KBM-7 (cell line): ENCODE results near the gene NGEF.

Experiments used
- DNase-seq: peaks from one replicate; pipeline ENCODE4 v3.0.0-alpha.2; 2015
- in situ Hi-C: fragments of 300-500 bp; cut with MboI; formaldehyde crosslinking; loops from 2 replicates; pipeline ENCODE4 v1.14.3; 2020; ENCODE audit warnings: low sequenced_read_pairs, low pct_unique_long_range_greater_than_20kb, mixed read lengths

NGEF gene

GRCh38 chr2:232949016-232949415, 64.0 kb downstream of the NGEF start:
- no peak for DNase-seq
- in situ Hi-C loops, result no loop called here

GRCh38 chr2:232942831-232943230, 70.2 kb downstream of the NGEF start:
- in situ Hi-C loops, result no loop called here
- DNase-seq, result peak; percentile 19

DNA sequence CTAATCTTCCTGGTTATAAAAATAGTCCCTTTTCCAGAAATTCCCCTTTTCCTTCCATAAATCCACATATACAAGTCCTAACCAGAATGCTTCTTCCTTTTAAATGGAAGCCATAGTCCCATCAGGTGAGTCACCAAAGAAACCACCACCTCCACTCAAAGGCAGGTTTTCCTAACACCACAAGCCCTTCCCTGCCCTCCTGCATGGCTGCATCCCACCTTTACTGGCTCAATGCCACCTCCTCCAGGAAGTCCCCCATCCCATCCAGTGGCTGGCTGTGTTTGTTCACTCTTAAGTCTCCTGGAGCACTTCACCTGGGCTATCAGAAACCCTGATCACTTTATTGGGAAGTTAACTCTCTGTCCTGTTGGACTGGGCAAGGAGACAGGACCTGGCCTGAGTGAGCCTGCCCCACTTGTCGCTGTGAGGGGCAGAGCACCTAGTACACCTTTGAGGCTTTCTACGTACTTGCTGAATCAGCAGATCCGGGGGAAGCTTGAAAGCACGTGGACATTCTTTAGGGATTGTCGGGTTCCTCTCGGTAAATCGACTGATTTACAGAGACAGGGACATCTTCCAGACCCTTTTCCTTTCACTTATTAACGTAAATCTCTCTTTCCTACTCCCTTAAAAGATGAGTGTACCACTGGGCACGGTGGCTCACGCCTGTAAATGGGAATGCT, 71.0 kb downstream of the NGEF start:
- in situ Hi-C loops, result no loop called here
- no peak for DNase-seq

DNA sequence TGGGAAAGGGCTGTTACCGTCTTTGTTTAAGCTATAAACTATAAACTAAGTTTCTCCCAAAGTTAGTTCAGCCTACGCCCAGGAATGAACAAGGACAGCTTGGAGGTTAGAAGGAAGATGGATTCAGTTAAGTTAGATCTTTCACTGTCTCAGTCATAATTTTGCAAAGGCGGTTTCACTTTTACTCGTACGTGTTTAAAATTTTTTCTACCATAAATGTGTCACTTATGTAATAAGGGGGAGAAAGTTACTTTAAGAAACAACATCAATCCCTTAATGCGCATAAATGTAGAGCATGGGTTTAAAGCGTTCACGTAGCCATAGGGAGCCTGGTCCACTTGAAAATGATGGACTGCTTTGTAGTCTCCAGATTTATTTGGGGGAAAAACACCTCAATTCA, 71.7 kb downstream of the NGEF start:
- in situ Hi-C loops, result no loop called here
- no peak for DNase-seq

GRCh38 chr2:232940724-232941123, 72.3 kb downstream of the NGEF start:
- DNase-seq, result no peak
- in situ Hi-C loops, result no loop called here

GRCh38 chr2:232937278-232937906, 75.7 kb downstream of the NGEF start:
- in situ Hi-C loops, result no loop called here
- DNase-seq, result no peak

GRCh38 chr2:232931636-232932035, 81.4 kb downstream of the NGEF start:
- in situ Hi-C loops, result no loop called here
- DNase-seq, result no peak

GRCh38 chr2:232930059-232930400, 83.0 kb downstream of the NGEF start:
- DNase-seq, result no peak
- in situ Hi-C loops, result no loop called here

- no peak for DNase-seq
- in situ Hi-C loops, result no loop called here
These were observed 83.6 kb downstream of the NGEF start for GRCh38 chr2:232929303-232930058.

DNA sequence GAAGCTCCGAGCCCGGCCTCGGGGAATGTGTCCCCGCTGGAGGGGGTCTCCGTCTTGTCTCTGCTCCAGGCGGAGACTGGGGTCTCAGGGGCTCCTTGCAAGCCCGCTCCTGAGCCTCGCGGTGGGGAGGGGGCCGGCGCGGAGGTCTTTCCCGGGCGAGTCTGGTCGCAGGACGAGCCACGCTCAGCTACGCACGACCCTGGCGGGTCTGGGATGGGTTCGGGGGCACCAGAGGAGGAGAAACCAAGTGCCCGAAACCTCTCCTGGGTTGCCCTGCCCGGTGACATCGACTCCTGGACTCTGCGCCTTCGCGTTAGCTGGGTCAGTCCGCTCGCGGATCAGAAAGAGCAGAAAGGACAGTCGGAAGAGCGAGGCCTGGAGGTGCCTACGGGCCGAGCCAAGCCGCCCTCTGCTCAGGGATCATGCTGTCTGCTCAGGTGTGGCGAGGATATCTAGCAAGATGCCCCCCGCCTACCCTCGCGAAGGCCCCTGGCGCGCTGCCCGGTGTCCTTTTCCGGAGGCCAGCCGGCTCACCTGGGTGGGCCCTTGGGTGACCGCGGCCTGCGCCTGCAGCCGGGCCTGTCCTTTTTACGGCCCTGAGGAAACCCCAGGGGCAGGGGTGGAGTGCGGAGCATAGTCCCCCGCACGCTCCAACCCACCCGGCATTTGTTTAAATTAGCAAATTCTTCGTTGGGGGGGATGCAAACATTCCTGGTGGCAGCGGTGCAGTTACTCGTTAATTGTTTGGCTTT, 84.3 kb downstream of the NGEF start:
- no peak for DNase-seq
- in situ Hi-C loops, result no loop called here

GRCh38 chr2:232927793-232928550, 85.1 kb downstream of the NGEF start:
- no peak for DNase-seq

GRCh38 chr2:232927032-232927792, 85.8 kb downstream of the NGEF start:
- in situ Hi-C loops, result no loop called here
- no peak for DNase-seq

More at GRCh38 chr2:232927793-232928550, 85.1 kb downstream of the NGEF start:
- in situ Hi-C loops, result no loop called here

DNA sequence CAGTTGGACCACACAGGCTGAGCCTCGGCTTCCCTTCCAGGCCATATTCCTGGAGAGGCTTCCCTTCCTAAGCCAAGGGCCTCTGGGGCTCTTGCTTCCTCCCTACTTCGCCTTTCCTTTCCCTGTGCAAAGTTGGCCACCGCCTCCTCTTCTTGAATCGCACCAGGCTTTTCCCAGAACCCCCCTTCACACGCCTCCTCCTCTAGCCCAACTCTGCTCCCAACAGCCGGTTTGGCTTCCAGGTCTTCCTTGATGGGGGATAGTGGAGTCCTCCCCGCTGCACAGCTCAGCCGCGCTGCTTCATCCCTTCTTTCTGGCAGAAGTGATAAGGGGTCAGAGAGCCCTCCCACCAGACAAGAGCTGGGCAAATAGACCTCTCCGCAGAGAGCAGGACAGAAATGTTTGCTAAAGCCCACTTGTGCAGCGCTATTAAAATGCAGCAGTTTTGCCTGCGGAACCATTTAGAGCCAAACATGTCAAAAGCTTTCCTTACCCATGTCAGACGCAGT, 86.6 kb downstream of the NGEF start:
- no peak for DNase-seq
- in situ Hi-C loops, result no loop called here

DNA sequence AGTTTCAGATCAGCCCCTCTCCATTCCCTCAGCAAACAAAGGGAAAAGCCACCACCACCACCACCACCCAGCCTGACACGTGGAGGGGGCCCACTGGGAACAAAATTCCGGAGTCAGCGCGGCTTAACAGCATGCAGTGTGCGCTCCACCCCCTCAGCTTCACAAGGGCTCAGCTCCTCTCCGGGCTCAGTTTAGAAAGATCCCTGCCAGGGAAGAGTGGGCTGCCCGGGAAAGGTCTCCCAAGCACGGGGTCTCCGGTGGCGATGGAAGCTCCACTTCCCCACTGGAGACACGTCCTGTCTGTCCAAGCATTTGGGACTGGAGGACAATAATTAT, 87.3 kb downstream of the NGEF start:
- no peak for DNase-seq
- in situ Hi-C loops, result no loop called here

GRCh38 chr2:232925153-232925820, 87.8 kb downstream of the NGEF start:
- DNase-seq, result no peak
- in situ Hi-C loops, result no loop called here

DNA sequence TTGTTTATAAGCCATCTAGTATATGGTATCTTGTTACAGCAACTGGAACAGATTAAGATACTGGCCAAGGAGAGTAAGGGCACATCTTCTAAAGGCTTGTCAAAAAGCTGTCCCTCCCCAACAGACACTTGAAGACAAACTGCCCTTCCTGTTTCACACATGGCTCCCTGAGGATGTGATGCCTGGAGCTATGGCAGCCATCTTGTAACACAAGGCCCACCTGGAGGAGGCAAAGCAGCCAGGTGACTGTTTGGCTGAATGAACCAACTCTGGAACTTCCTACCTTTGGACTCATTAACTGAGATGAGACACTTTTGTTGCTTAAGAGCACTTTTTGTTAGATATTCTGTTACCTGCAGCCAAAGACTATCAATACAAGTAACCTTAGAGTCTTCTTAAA, 88.6 kb downstream of the NGEF start:
- DNase-seq, result no peak
- in situ Hi-C loops, result no loop called here

GRCh38 chr2:232920760-232921159, 92.3 kb downstream of the NGEF start:
- in situ Hi-C loops, result no loop called here
- DNase-seq, result no peak

GRCh38 chr2:232920055-232920454, 93.0 kb downstream of the NGEF start:
- no peak for DNase-seq
- in situ Hi-C loops, result no loop called here
